Upper lobe of left lung (tissue), 4 donors: ENCODE data around the gene IRF2.

Source experiments
- POLR2A ChIP-seq, 4 donors: fragments of 450-650 bp; IDR thresholded peaks; one replicate each; pipeline ENCODE4 v1.5.1; 2016 to 2017; ENCODE audit warnings: antibody characterized with exemption in 4 of 4, mild to moderate bottlenecking in 2 of 4
- POLR2AphosphoS5 ChIP-seq, 2 donors: sonication (generic); formaldehyde crosslinking; IDR thresholded peaks; one replicate each; pipeline ENCODE4 v1.5.1; 2017; ENCODE audit warnings: antibody characterized with exemption in 2 of 2

GRCh38 chr4:184352891-184353290 lies 121.5 kb downstream of the IRF2 start:
- TF ChIP-seq POLR2A (IDR thresholded peaks at IDR 0.05) (no peak), POLR2AphosphoS5 (IDR thresholded peaks at IDR 0.05) (no peak)
